BLaER1 (cell line): ENCODE results near the gene BTBD6.
A peak's percentile ranks its signal among the peaks of the same experiment; 100 is the strongest.

Source experiments
- H3K27ac ChIP-seq: shearing (Covaris generic); formaldehyde crosslinking; 2 replicates; pipeline ENCODE4 v1.8.1; 2022
- H3K27me3 ChIP-seq: shearing (Covaris generic); formaldehyde crosslinking; 2 replicates; pipeline ENCODE4 v1.8.1; 2022
- H3K36me3 ChIP-seq: shearing (Covaris generic); formaldehyde crosslinking; 2 replicates; pipeline ENCODE4 v1.8.1; 2022
- H3K4me1 ChIP-seq: shearing (Covaris generic); formaldehyde crosslinking; 2 replicates; pipeline ENCODE4 v1.8.1; 2022
- H3K4me2 ChIP-seq: shearing (Covaris generic); formaldehyde crosslinking; 2 replicates; pipeline ENCODE4 v1.8.1; 2022
- H3K4me3 ChIP-seq: shearing (Covaris generic); formaldehyde crosslinking; 2 replicates; pipeline ENCODE4 v1.8.1; 2022
- H3K9ac ChIP-seq: shearing (Covaris generic); formaldehyde crosslinking; 2 replicates; pipeline ENCODE4 v1.8.1; 2022
- H3K9me3 ChIP-seq: shearing (Covaris generic); formaldehyde crosslinking; 2 replicates; pipeline ENCODE4 v1.8.1; 2022
- H4K20me1 ChIP-seq: shearing (Covaris generic); formaldehyde crosslinking; 2 replicates; pipeline ENCODE4 v1.8.1; 2022
- Cebpa-rat ChIP-seq: shearing (Covaris generic); IDR thresholded peaks from 2 replicates; pipeline ENCODE4 v1.8.1; 2022

BTBD6 gene

GRCh38 chr14:105224845-105225570, 23.3 kb upstream of the BTBD6 start:
- Histone ChIP-seq H3K4me1 (peaks cover 60% of the 10 kb centered on the region), H3K4me2 (peak overlapping the region; percentile 67), H3K9me3 (no peaks in the 10 kb centered on the region), H4K20me1 (peaks cover 96% of the 10 kb centered on the region), H3K4me3 (no peak overlapping the region), H3K27me3 (no peaks in the 10 kb centered on the region), H3K36me3 (peaks cover 80% of the 10 kb centered on the region), H3K9ac (no peak overlapping the region), H3K27ac (no peak overlapping the region)
- TF ChIP-seq Cebpa-rat = no peak

GRCh38 chr14:105226198-105226597, 22.1 kb upstream of the BTBD6 start:
- peaks cover 84% of the 10 kb centered on the region for H4K20me1 ChIP-seq
- H3K9ac ChIP-seq = no peak overlapping the region
- H3K27me3 ChIP-seq = no peaks in the 10 kb centered on the region
- no peaks in the 10 kb centered on the region for H3K9me3 ChIP-seq
- no peak overlapping the region for H3K4me3 ChIP-seq
- H3K36me3 ChIP-seq = peaks cover 68% of the 10 kb centered on the region
- TF ChIP-seq Cebpa-rat = no peak
- peaks cover 49% of the 10 kb centered on the region for H3K4me1 ChIP-seq
- H3K4me2 ChIP-seq = no peak overlapping the region
- no peak overlapping the region for H3K27ac ChIP-seq

GRCh38 chr14:105227346-105227745, 21.0 kb upstream of the BTBD6 start:
- Histone ChIP-seq H3K4me3 (no peak overlapping the region), H3K9ac (no peak overlapping the region), H4K20me1 (peaks cover 72% of the 10 kb centered on the region), H3K36me3 (peaks cover 60% of the 10 kb centered on the region), H3K27ac (no peak overlapping the region), H3K4me1 (peaks cover 37% of the 10 kb centered on the region), H3K27me3 (no peaks in the 10 kb centered on the region), H3K4me2 (no peak overlapping the region), H3K9me3 (peaks cover 3% of the 10 kb centered on the region)
- TF ChIP-seq Cebpa-rat = no peak

GRCh38 chr14:105228562-105228961, 19.8 kb upstream of the BTBD6 start:
- peaks cover 56% of the 10 kb centered on the region for H3K36me3 ChIP-seq
- no peak overlapping the region for H3K9ac ChIP-seq
- no peaks in the 10 kb centered on the region for H3K27me3 ChIP-seq
- peaks cover 4% of the 10 kb centered on the region for H3K9me3 ChIP-seq
- H3K27ac ChIP-seq = no peak overlapping the region
- H3K4me2 ChIP-seq = no peak overlapping the region
- H3K4me3 ChIP-seq = no peak overlapping the region
- peaks cover 25% of the 10 kb centered on the region for H3K4me1 ChIP-seq
- TF ChIP-seq Cebpa-rat = no peak
- peaks cover 60% of the 10 kb centered on the region for H4K20me1 ChIP-seq

GRCh38 chr14:105229099-105229655, 19.2 kb upstream of the BTBD6 start:
- no peak overlapping the region for H3K9ac ChIP-seq
- peaks cover 55% of the 10 kb centered on the region for H3K36me3 ChIP-seq
- peaks cover 4% of the 10 kb centered on the region for H3K9me3 ChIP-seq
- no peak overlapping the region for H3K4me3 ChIP-seq
- no peaks in the 10 kb centered on the region for H3K27me3 ChIP-seq
- no peak overlapping the region for H3K27ac ChIP-seq
- no peak for TF ChIP-seq Cebpa-rat
- H3K4me1 ChIP-seq = peaks cover 19% of the 10 kb centered on the region
- no peak overlapping the region for H3K4me2 ChIP-seq
- H4K20me1 ChIP-seq = peaks cover 54% of the 10 kb centered on the region

GRCh38 chr14:105240811-105241576, 7.3 kb upstream of the BTBD6 start:
- no peak for TF ChIP-seq Cebpa-rat
- no peak overlapping the region for H3K9ac ChIP-seq
- H3K27ac ChIP-seq = no peak overlapping the region
- peaks cover 20% of the 10 kb centered on the region for H3K4me1 ChIP-seq
- peaks cover 51% of the 10 kb centered on the region for H3K36me3 ChIP-seq
- H3K27me3 ChIP-seq = no peaks in the 10 kb centered on the region
- H3K9me3 ChIP-seq = peaks cover 14% of the 10 kb centered on the region
- H4K20me1 ChIP-seq = peaks cover 51% of the 10 kb centered on the region
- H3K4me3 ChIP-seq = no peak overlapping the region
- H3K4me2 ChIP-seq = no peak overlapping the region

- no peak overlapping the region for H3K4me3 ChIP-seq
- no peak overlapping the region for H3K9ac ChIP-seq
- no peak overlapping the region for H3K4me2 ChIP-seq
- H3K9me3 ChIP-seq = peaks cover 14% of the 10 kb centered on the region
- H4K20me1 ChIP-seq = peaks cover 58% of the 10 kb centered on the region
- H3K4me1 ChIP-seq = peaks cover 27% of the 10 kb centered on the region
- no peaks in the 10 kb centered on the region for H3K27me3 ChIP-seq
- H3K36me3 ChIP-seq = peaks cover 57% of the 10 kb centered on the region
- TF ChIP-seq Cebpa-rat = no peak
- H3K27ac ChIP-seq = no peak overlapping the region
Observed at GRCh38 chr14:105241641-105242040, 6.7 kb upstream of the BTBD6 start.

GRCh38 chr14:105244334-105244733, 4.0 kb upstream of the BTBD6 start:
- no peak overlapping the region for H3K27ac ChIP-seq
- no peak overlapping the region for H3K4me3 ChIP-seq
- no peak for TF ChIP-seq Cebpa-rat
- H3K9me3 ChIP-seq = peaks cover 14% of the 10 kb centered on the region
- no peaks in the 10 kb centered on the region for H3K27me3 ChIP-seq
- H3K4me2 ChIP-seq = no peak overlapping the region
- peaks cover 63% of the 10 kb centered on the region for H3K36me3 ChIP-seq
- H3K9ac ChIP-seq = peak overlapping the region; percentile 15; the same call in 1 of the 2 replicates
- H4K20me1 ChIP-seq = peaks cover 74% of the 10 kb centered on the region
- peaks cover 43% of the 10 kb centered on the region for H3K4me1 ChIP-seq

GRCh38 chr14:105247026-105247425, 1.3 kb upstream of the BTBD6 start:
- H3K9ac ChIP-seq = peak overlapping the region; percentile 78; the same call in 1 of the 2 replicates
- peak overlapping the region; percentile 80 for H3K4me3 ChIP-seq
- H3K27me3 ChIP-seq = no peaks in the 10 kb centered on the region
- H3K4me1 ChIP-seq = peaks cover 70% of the 10 kb centered on the region
- no peaks in the 10 kb centered on the region for H3K9me3 ChIP-seq
- H3K36me3 ChIP-seq = peaks cover 66% of the 10 kb centered on the region
- H4K20me1 ChIP-seq = peaks cover 88% of the 10 kb centered on the region
- TF ChIP-seq Cebpa-rat = no peak
- no peak overlapping the region for H3K27ac ChIP-seq
- peak overlapping the region; percentile 100 for H3K4me2 ChIP-seq
